SK-N-SH (cell line): ENCODE results near the gene PCDHA13. TPM values are rescaled to one million over a fixed set of nuclear protein-coding genes. Genes with fewer than 3 reads are reported as not detected.
A peak's percentile ranks its signal among the peaks of the same experiment; 100 is the strongest.
"Not testable (repeated sequence)": the region's sequence is repeated elsewhere in the genome, so short reads cannot be mapped to it uniquely, and the experiment has no call there.

ENCODE experiments used
- CTCF ChIA-PET: fragments of 300-600, 350-600 bp; formaldehyde crosslinking; extraction: SDS; loops from one replicate; lab custom pipeline; 2021; lab: Yijun Ruan, JAX
- POLR2A ChIA-PET: fragments of 350-600 bp; sonication (Branson Sonifier 250); formaldehyde crosslinking; extraction: SDS; loops from one replicate; lab custom pipeline; 2020; ENCODE audit warnings: antibody characterized with exemption, inconsistent platforms; lab: Yijun Ruan, JAX
- DNase-seq: peaks from one replicate; pipeline ENCODE4 v3.0.0; 2012
- H2AFZ ChIP-seq: fragments of 200-600 bp; sonication (generic); 2 replicates; pipeline ENCODE4 v1.8.1; 2016; ENCODE audit warnings: antibody characterized with exemption, mild to moderate bottlenecking, low read depth
- H3F3A ChIP-seq: fragments of 200-600 bp; sonication (generic); replicated peaks from 2 replicates; pipeline ENCODE3; 2016; ENCODE audit warnings: antibody characterized with exemption, mild to moderate bottlenecking; ENCODE audit not compliant: insufficient read depth
- H3K27ac ChIP-seq, 2 experiments: fragments of 200-500 bp in 1 of 2; fragments of 200-600 bp in 1 of 2; sonication (Bioruptor generic) in 1 of 2; sonication (generic), shearing (Covaris generic) in 1 of 2; 2 replicates each; pipeline versions ENCODE4 v1.5.1 to v1.6.1; 2014 to 2016; ENCODE audit warnings: low read depth in 2 of 2, inconsistent platforms in 1 of 2, low read length in 1 of 2, mild to moderate bottlenecking in 1 of 2, mixed read lengths in 1 of 2
- H3K27me3 ChIP-seq: fragments of 200-600 bp; sonication (generic), shearing (Covaris generic); 2 replicates; pipeline ENCODE4 v1.6.1; 2016; ENCODE audit warnings: mixed run types; ENCODE audit not compliant: insufficient read depth
- H3K36me3 ChIP-seq, 2 experiments: fragments of 200-500 bp in 1 of 2; fragments of 200-600 bp in 1 of 2; sonication (Bioruptor generic) in 1 of 2; sonication (generic) in 1 of 2; replicated peaks in 1 of 2; 2 replicates each; pipeline versions ENCODE3 to v1.5.1; 2014 to 2016; ENCODE audit warnings: low read length in 1 of 2, mild to moderate bottlenecking in 1 of 2; ENCODE audit not compliant: insufficient read depth in 2 of 2, control insufficient read depth in 1 of 2
- H3K4me1 ChIP-seq, 2 experiments: fragments of 200-500 bp in 1 of 2; fragments of 200-600 bp in 1 of 2; sonication (Bioruptor generic) in 1 of 2; sonication (generic), shearing (Covaris generic) in 1 of 2; 2 replicates each; pipeline versions ENCODE4 v1.5.1 to v1.6.1; 2014 to 2016; ENCODE audit warnings: low read depth in 1 of 2, low read length in 1 of 2, mixed run types in 1 of 2; ENCODE audit not compliant: insufficient read depth in 2 of 2, control insufficient read depth in 1 of 2
- H3K4me2 ChIP-seq: fragments of 200-600 bp; sonication (generic), shearing (Covaris generic); 2 replicates; pipeline ENCODE4 v1.6.1; 2017; ENCODE audit warnings: mixed run types
- H3K4me3 ChIP-seq, 2 experiments: fragments of 200-500 bp in 1 of 2; fragments of 200-600 bp in 1 of 2; sonication (Bioruptor generic) in 1 of 2; sonication (generic), shearing (Covaris generic) in 1 of 2; 2 replicates each; pipeline versions ENCODE4 v1.5.1 to v1.8.1; 2014 to 2016; ENCODE audit warnings: low read depth in 2 of 2, inconsistent platforms in 1 of 2, low read length in 1 of 2, mild to moderate bottlenecking in 1 of 2, mixed read lengths in 1 of 2, moderate library complexity in 1 of 2
- H3K79me2 ChIP-seq: fragments of 200-600 bp; sonication (generic); 2 replicates; pipeline ENCODE4 v1.8.1; 2017; ENCODE audit warnings: mild to moderate bottlenecking; ENCODE audit not compliant: insufficient read depth
- H3K9ac ChIP-seq: fragments of 200-600 bp; sonication (generic); 2 replicates; pipeline ENCODE4 v1.6.1; 2017; ENCODE audit warnings: mixed run types
- H3K9me2 ChIP-seq: fragments of 200-600 bp; sonication (generic); 2 replicates; pipeline ENCODE4 v1.6.1; 2017; ENCODE audit warnings: mixed run types
- H3K9me3 ChIP-seq: fragments of 200-600 bp; sonication (generic); 2 replicates; pipeline ENCODE4 v1.6.1; 2017; ENCODE audit warnings: mixed run types, mild to moderate bottlenecking, moderate library complexity
- H4K20me1 ChIP-seq: fragments of 200-600 bp; sonication (generic); 2 replicates; pipeline ENCODE4 v1.6.1; 2017; ENCODE audit warnings: mild to moderate bottlenecking, mixed run types; ENCODE audit not compliant: insufficient read depth
- EP300 ChIP-seq, 2 experiments: IDR thresholded peaks; 2 replicates each; pipeline versions ENCODE4 v1.4.0 to v1.6.1; 2012; ENCODE audit warnings: borderline replicate concordance in 1 of 2, low read depth in 1 of 2, low read length in 1 of 2
- FOXJ3 ChIP-seq: sonication (generic); formaldehyde crosslinking; IDR thresholded peaks from 2 replicates; pipeline ENCODE4 v1.5.1; 2020; ENCODE audit warnings: mild to moderate bottlenecking, missing genetic modification reagents
- GABPA ChIP-seq: IDR thresholded peaks from 2 replicates; pipeline ENCODE4 v1.4.0; 2012; ENCODE audit warnings: low read depth, mild to moderate bottlenecking
- JUND ChIP-seq: IDR thresholded peaks from 2 replicates; pipeline ENCODE4 v1.4.0; 2012
- MXI1 ChIP-seq: IDR thresholded peaks from 2 replicates; pipeline ENCODE4 v1.6.1; 2012; ENCODE audit warnings: mild to moderate bottlenecking, low read depth, low read length, improper control_type of control experiment
- NFIC ChIP-seq: IDR thresholded peaks from 2 replicates; pipeline ENCODE4 v1.4.0; 2012; ENCODE audit warnings: borderline replicate concordance
- POLR2AphosphoS5 ChIP-seq: IDR thresholded peaks from 2 replicates; pipeline ENCODE4 v1.6.1; 2012; ENCODE audit warnings: low read depth, low read length
- RAD21 ChIP-seq: IDR thresholded peaks from 2 replicates; pipeline ENCODE4 v1.6.1; 2012; ENCODE audit warnings: mild to moderate bottlenecking, low read length
- RCOR1 ChIP-seq: fragments of 150-350 bp; IDR thresholded peaks from 2 replicates; pipeline ENCODE4 v1.6.1; 2017; ENCODE audit warnings: antibody characterized with exemption, low read length
- REST ChIP-seq: IDR thresholded peaks from 2 replicates; pipeline ENCODE4 v1.6.1; 2012; ENCODE audit warnings: mild to moderate bottlenecking, low read depth, low read length, moderate library complexity
- RFX5 ChIP-seq: IDR thresholded peaks from 2 replicates; pipeline ENCODE4 v1.6.1; 2012; ENCODE audit warnings: mild to moderate bottlenecking, improper control_type of control experiment, low read length
- RXRA ChIP-seq: IDR thresholded peaks from 2 replicates; pipeline ENCODE4 v1.4.0; 2012; ENCODE audit warnings: low read depth, mild to moderate bottlenecking, borderline replicate concordance
- SIN3A ChIP-seq: IDR thresholded peaks from 2 replicates; pipeline ENCODE4 v1.6.1; 2012; ENCODE audit warnings: low read depth, mild to moderate bottlenecking, low read length, moderate library complexity, borderline replicate concordance
- SMC3 ChIP-seq: IDR thresholded peaks from 2 replicates; pipeline ENCODE4 v1.6.1; 2012; ENCODE audit warnings: low read depth, low read length, improper control_type of control experiment
- TEAD4 ChIP-seq: IDR thresholded peaks from 2 replicates; pipeline ENCODE4 v1.4.0; 2012; ENCODE audit warnings: mild to moderate bottlenecking, borderline replicate concordance; ENCODE audit not compliant: insufficient read depth
- ZBTB33 ChIP-seq: IDR thresholded peaks from 2 replicates; pipeline ENCODE4 v1.4.0; 2012; ENCODE audit warnings: low read depth, borderline replicate concordance
- WGBS: methylation state at CpG from one replicate; pipeline ENCODE4 v1.1.6; 2017; ENCODE audit warnings: low lambda C conversion rate; 5-methylcytosine and 5-hydroxymethylcytosine counted together
- polyA plus RNA-seq, 3 experiments: library from polyadenylated mRNA; depleted of rRNA; stranded (reverse); fragments of >200 nt; gene quantifications; 2 replicates each; pipeline ENCODE4 v1.2.3, GENCODE V29; 2012
- TF ChIP-seq, protein P1 (sequence below): fragments of 200-600 bp; sonication (generic); IDR thresholded peaks from 2 replicates; pipeline ENCODE4 v1.6.1; 2017; ENCODE audit warnings: antibody characterized with exemption, mild to moderate bottlenecking, moderate library complexity

Gene PCDHA13
- polyA plus RNA-seq, 1 of the 3 experiments (the other 2 are of a cell fraction) = not detected

DNA sequence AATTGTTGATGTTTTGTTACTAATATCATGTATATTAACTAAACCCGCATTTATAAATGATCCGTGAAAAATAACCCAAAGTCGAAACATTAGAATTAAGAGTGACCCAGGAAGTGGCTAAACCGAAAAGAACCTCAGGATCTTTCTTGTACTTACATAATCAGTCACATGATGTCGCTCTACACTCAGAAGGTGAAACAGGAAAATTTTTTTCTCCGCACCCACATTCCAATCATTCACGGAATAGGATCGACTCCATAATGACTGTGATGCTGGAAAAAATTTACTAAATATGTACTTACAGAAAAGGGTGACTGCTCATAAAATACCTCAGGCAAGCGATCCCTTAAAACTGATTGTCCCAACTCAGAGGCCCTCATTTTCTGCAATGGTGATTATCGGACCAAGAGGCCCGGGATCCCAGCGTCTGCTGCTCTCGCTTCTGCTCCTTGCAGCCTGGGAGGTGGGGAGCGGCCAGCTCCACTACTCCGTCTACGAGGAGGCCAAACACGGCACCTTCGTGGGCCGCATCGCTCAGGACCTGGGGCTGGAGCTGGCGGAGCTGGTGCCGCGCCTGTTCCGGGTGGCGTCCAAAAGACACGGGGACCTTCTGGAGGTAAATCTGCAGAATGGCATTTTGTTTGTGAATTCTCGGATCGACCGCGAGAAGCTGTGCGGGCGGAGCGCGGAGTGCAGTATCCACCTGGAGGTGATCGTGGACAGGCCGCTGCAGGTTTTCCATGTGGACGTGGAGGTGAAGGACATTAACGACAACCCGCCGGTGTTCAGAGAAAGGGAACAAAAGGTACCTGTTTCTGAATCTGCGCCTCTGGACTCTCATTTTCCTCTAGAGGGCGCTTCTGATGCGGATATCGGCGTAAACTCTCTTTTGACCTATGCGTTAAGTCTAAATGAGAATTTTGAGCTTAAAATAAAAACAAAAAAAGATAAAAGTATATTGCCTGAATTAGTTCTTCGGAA is 6.5 kb upstream of the PCDHA13 start, which contains the start of gene PCDHA12:
TSS of gene PCDHA12 (plus strand) at position 224 of the 981 bp plus-strand sequence. CDS start at position 389, 165 bp downstream.
- H3K4me2 ChIP-seq = peak within 1 kb of the TSS; percentile 24; the same call in 1 of the 2 replicates
- H3K4me1 ChIP-seq = no peaks in the 10 kb centered on the region; a peak in 2 of 4 replicates
- peak within 1 kb of the TSS; percentile 56 to 64 for H3K4me3 ChIP-seq
- no peaks in the 10 kb centered on the region for H4K20me1 ChIP-seq
- no peaks in the 10 kb centered on the region for H3K27me3 ChIP-seq
- H3K36me3 ChIP-seq = no peaks in the 10 kb centered on the region
- DNase-seq = peak; percentile 70
- peak within 1 kb of the TSS in 1 of 2 experiments; percentile 50; a peak in 2 of 4 replicates for H3K27ac ChIP-seq
- ChIA-PET CTCF (interaction anchor here (0.6 to 6.0 kb wide), 53 partner anchors 9 to 514 kb away, joined by 3 to 89 read pairs (median 4); partner anchors contain the start of genes PCDHA1, PCDHA8, PCDHAC1 and PCDHAC2), POLR2A (interaction anchor here (1.2 to 2.1 kb wide), 2 partner anchors 91 to 165 kb away, joined by 6 to 15 read pairs; partner anchors contain the start of gene PCDHAC2)
- no peaks in the 10 kb centered on the region for H3K9me2 ChIP-seq
- no peaks in the 10 kb centered on the region for H3K79me2 ChIP-seq
- 51% methylated on average over 27 of the region's 47 CpGs for WGBS
- TF ChIP-seq SIN3A (no peak), JUND (no peak), POLR2AphosphoS5 (no peak), REST (no peak), RAD21 (peak; percentile 84), SMC3 (peak; percentile 54), GABPA (no peak), ZBTB33 (no peak), MXI1 (no peak), RFX5 (no peak), EP300 (IDR thresholded peaks at IDR 0.05; ENCODE audit: borderline replicate concordance in 1 of 2, low read depth in 1 of 2, low read length in 1 of 2) (no peak), FOXJ3 (no peak), NFIC (no peak), TEAD4 (no peak), RCOR1 (no peak), RXRA (no peak)
- TF ChIP-seq, protein P1, sequence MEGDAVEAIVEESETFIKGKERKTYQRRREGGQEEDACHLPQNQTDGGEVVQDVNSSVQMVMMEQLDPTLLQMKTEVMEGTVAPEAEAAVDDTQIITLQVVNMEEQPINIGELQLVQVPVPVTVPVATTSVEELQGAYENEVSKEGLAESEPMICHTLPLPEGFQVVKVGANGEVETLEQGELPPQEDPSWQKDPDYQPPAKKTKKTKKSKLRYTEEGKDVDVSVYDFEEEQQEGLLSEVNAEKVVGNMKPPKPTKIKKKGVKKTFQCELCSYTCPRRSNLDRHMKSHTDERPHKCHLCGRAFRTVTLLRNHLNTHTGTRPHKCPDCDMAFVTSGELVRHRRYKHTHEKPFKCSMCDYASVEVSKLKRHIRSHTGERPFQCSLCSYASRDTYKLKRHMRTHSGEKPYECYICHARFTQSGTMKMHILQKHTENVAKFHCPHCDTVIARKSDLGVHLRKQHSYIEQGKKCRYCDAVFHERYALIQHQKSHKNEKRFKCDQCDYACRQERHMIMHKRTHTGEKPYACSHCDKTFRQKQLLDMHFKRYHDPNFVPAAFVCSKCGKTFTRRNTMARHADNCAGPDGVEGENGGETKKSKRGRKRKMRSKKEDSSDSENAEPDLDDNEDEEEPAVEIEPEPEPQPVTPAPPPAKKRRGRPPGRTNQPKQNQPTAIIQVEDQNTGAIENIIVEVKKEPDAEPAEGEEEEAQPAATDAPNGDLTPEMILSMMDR = peak; percentile 62
- peak within 1 kb of the TSS; percentile 78 for H2AFZ ChIP-seq
- H3K9me3 ChIP-seq = no peaks in the 10 kb centered on the region
- peak within 1 kb of the TSS; percentile 44; the same call in 1 of the 2 replicates for H3K9ac ChIP-seq
- H3F3A ChIP-seq = no peaks in the 10 kb centered on the region

DNA sequence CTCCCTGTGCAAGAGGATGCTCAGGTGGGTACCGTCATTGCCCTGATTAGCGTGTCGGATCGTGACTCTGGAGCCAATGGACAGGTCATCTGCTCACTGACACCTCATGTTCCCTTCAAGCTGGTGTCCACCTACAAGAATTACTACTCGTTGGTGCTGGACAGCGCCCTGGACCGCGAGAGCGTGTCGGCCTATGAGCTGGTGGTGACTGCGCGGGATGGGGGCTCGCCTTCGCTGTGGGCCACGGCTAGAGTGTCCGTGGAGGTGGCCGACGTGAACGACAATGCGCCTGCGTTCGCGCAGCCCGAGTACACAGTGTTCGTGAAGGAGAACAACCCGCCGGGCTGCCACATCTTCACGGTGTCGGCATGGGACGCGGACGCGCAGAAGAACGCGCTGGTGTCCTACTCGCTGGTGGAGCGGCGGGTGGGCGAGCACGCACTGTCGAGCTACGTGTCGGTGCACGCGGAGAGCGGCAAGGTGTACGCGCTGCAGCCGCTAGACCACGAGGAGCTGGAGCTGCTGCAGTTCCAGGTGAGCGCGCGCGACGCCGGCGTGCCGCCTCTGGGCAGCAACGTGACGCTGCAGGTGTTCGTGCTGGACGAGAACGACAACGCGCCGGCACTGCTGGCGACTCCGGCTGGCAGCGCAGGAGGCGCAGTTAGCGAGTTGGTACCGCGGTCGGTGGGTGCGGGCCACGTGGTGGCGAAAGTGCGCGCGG is 5.2 kb upstream of the PCDHA13 start:
- CTCF ChIA-PET = interaction anchor here (0.8 to 6.0 kb wide), 17 partner anchors 8 to 191 kb away, joined by 3 to 89 read pairs (median 6); partner anchors contain the start of genes PCDHA8, PCDHAC1 and PCDHAC2

More for the DNA sequence above, 5.2 kb upstream of the PCDHA13 start:
- DNase-seq, H3K9ac ChIP-seq, H2AFZ ChIP-seq, POLR2A ChIA-PET, H3K27ac ChIP-seq, H3K79me2 ChIP-seq, H3K9me2 ChIP-seq, H3K27me3 ChIP-seq, H3K36me3 ChIP-seq, H3F3A ChIP-seq, H4K20me1 ChIP-seq, H3K4me3 ChIP-seq, H3K9me3 ChIP-seq, H3K4me2 ChIP-seq, H3K4me1 ChIP-seq: not testable (repeated sequence)
- WGBS = 91% methylated on average over 80 of the region's 80 CpGs
